B cell (primary cell): ENCODE results near the gene GALNT11.

ENCODE experiments used
- EZH2 ChIP-seq: IDR thresholded peaks from 2 replicates; pipeline ENCODE4 v1.6.1; 2012; ENCODE audit warnings: borderline replicate concordance, low read depth, mild to moderate bottlenecking, moderate library complexity, low read length; ENCODE audit not compliant: insufficient read depth, poor library complexity, severe bottlenecking
- TF ChIP-seq, protein P1 (sequence below): fragments of 200-600 bp; IDR thresholded peaks from one replicate; pipeline ENCODE4 v1.8.0; 2022; ENCODE audit warnings: antibody characterized with exemption, mild to moderate bottlenecking

DNA sequence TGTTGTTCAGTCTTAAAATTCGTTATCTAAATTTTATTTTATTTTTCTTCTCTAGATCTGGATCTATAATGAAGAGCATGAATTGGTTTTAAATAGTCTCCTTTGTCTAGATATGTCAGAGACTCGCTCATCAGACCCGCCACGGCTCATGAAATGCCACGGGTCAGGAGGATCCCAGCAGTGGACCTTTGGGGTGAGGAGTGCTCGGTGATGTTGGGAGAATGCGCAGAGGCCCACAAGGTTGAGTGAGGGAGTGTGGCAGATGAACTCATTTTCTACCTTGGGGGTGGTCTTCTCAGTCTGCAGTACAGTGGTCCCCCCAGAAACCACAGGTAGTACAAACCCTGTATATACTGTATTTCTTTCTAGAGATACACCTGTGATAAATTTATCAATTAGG, 95.3 kb downstream of the GALNT11 start:
- TF ChIP-seq, protein P1, sequence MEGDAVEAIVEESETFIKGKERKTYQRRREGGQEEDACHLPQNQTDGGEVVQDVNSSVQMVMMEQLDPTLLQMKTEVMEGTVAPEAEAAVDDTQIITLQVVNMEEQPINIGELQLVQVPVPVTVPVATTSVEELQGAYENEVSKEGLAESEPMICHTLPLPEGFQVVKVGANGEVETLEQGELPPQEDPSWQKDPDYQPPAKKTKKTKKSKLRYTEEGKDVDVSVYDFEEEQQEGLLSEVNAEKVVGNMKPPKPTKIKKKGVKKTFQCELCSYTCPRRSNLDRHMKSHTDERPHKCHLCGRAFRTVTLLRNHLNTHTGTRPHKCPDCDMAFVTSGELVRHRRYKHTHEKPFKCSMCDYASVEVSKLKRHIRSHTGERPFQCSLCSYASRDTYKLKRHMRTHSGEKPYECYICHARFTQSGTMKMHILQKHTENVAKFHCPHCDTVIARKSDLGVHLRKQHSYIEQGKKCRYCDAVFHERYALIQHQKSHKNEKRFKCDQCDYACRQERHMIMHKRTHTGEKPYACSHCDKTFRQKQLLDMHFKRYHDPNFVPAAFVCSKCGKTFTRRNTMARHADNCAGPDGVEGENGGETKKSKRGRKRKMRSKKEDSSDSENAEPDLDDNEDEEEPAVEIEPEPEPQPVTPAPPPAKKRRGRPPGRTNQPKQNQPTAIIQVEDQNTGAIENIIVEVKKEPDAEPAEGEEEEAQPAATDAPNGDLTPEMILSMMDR: no peak
- TF ChIP-seq EZH2: no peak
